Measurements from ENCODE around the gene ACIN1. TPM values are rescaled to one million over a fixed set of nuclear protein-coding genes. Genes with fewer than 3 reads are reported as not detected.

ACIN1 gene, protein sequence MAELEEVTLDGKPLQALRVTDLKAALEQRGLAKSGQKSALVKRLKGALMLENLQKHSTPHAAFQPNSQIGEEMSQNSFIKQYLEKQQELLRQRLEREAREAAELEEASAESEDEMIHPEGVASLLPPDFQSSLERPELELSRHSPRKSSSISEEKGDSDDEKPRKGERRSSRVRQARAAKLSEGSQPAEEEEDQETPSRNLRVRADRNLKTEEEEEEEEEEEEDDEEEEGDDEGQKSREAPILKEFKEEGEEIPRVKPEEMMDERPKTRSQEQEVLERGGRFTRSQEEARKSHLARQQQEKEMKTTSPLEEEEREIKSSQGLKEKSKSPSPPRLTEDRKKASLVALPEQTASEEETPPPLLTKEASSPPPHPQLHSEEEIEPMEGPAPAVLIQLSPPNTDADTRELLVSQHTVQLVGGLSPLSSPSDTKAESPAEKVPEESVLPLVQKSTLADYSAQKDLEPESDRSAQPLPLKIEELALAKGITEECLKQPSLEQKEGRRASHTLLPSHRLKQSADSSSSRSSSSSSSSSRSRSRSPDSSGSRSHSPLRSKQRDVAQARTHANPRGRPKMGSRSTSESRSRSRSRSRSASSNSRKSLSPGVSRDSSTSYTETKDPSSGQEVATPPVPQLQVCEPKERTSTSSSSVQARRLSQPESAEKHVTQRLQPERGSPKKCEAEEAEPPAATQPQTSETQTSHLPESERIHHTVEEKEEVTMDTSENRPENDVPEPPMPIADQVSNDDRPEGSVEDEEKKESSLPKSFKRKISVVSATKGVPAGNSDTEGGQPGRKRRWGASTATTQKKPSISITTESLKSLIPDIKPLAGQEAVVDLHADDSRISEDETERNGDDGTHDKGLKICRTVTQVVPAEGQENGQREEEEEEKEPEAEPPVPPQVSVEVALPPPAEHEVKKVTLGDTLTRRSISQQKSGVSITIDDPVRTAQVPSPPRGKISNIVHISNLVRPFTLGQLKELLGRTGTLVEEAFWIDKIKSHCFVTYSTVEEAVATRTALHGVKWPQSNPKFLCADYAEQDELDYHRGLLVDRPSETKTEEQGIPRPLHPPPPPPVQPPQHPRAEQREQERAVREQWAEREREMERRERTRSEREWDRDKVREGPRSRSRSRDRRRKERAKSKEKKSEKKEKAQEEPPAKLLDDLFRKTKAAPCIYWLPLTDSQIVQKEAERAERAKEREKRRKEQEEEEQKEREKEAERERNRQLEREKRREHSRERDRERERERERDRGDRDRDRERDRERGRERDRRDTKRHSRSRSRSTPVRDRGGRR
- 100 to 1,000 TPM; 128 to 150 (median 142) TPM for total RNA-seq (2021; fragmentation: NEBNext Ultra II Directional; extraction: Animal tissue kit (Norgen Biotek cat#: 25700))
- long read RNA-seq, partial matches to known transcripts: 6 of 15 reads
- long read RNA-seq, other reads (novel, unspliced or antisense): 6 of 15 reads

DNA sequence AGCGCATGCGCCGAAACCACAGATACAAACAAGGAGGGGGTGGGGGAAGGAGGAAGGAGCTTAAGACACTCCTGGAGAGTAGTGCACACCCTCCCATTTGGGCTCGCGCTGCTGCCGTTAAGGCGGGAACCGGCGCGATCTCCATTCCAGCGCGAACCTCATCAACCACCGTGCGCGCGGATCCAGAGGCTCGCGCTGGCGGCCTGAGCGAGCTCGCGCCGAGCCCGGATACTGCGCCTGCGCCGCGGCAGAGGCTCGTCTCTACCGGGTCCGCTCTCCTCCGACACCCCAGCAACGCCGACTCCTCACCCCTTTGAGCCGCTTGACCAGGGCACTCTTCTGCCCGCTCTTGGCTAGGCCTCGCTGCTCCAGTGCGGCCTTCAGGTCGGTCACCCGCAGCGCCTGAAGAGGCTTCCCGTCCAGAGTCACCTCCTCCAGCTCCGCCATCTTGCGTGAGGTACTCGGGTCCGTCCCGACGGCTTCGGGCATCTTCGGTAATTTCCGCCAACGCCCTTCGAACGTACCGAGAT lies at the start of gene ACIN1:
Gene ACIN1 (minus strand): TSS at position 471 of the 530 bp plus-strand sequence. CDS start 24 bp downstream, at position 447.
- peak; percentile 64 for DNase-seq
- H3K4me3 Mint-ChIP-seq: no peak within 1 kb of the TSS
- H3K27ac Mint-ChIP-seq: no peak within 1 kb of the TSS
- H3K9me3 Mint-ChIP-seq: no peaks in the 10 kb centered on the region
- peaks cover 24% of the 10 kb centered on the region for H3K36me3 Mint-ChIP-seq (ENCODE audit: low read depth)
- peaks cover 40% of the 10 kb centered on the region for H3K4me1 Mint-ChIP-seq (ENCODE audit: low read depth)
- TF ChIP-seq, protein P1, sequence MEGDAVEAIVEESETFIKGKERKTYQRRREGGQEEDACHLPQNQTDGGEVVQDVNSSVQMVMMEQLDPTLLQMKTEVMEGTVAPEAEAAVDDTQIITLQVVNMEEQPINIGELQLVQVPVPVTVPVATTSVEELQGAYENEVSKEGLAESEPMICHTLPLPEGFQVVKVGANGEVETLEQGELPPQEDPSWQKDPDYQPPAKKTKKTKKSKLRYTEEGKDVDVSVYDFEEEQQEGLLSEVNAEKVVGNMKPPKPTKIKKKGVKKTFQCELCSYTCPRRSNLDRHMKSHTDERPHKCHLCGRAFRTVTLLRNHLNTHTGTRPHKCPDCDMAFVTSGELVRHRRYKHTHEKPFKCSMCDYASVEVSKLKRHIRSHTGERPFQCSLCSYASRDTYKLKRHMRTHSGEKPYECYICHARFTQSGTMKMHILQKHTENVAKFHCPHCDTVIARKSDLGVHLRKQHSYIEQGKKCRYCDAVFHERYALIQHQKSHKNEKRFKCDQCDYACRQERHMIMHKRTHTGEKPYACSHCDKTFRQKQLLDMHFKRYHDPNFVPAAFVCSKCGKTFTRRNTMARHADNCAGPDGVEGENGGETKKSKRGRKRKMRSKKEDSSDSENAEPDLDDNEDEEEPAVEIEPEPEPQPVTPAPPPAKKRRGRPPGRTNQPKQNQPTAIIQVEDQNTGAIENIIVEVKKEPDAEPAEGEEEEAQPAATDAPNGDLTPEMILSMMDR (IDR thresholded peaks at IDR 0.05): no peak; the same call in 1 of the 2 replicates
- no peaks in the 10 kb centered on the region for H3K27me3 Mint-ChIP-seq (ENCODE audit: insufficient read depth)

DNA sequence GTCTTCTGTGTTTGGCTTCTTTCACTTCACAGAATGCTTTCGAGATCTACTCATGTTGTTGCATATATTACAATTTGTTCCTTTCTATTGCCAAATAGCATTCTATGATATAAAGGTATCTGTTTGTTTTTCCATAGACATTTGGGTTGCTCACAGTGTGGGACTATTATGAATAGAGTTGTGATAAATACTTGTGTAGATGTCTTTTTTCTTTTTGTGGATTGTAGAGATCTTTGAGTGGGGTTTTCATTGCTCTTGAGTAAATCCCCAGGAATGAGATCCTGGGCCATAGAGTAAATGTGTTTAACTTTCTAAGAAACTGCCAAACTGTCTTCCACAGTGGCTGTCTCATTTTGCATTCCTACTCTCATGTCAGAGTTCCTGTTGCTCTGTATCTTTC lies 49.0 kb upstream of the ACIN1 start:
- no peaks in the 10 kb centered on the region; the same call in none of the 2 replicates for H3K27me3 Mint-ChIP-seq (ENCODE audit: insufficient read depth)
- no peak overlapping the region for H3K4me3 Mint-ChIP-seq
- no peaks in the 10 kb centered on the region for H3K9me3 Mint-ChIP-seq
- DNase-seq: no peak
- H3K36me3 Mint-ChIP-seq (ENCODE audit: low read depth): peaks cover 12% of the 10 kb centered on the region
- H3K27ac Mint-ChIP-seq: no peak overlapping the region
- TF ChIP-seq, protein P1 (IDR thresholded peaks at IDR 0.05): no peak
- peaks cover 55% of the 10 kb centered on the region for H3K4me1 Mint-ChIP-seq (ENCODE audit: low read depth)

DNA sequence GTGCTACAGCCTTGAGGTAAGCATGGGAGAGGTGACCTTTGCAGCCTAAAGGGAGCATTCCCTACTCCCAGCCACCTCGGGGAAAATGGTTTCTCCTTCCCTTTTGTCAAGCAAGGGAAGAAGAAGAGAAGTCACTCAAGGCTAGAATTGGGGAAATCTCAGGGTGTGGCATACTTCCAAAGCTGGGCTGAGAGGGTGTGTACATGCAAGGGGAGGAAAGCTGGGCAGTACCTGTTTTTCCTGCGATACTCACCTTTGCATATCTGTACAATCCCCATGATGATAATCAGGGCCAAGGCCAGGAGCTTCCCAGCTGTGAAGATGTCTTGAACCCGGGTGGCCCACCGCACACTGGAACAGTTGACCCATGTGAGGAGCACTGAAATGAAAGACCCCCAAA lies 47.9 kb upstream of the ACIN1 start:
- no peaks in the 10 kb centered on the region for H3K9me3 Mint-ChIP-seq
- peaks cover 55% of the 10 kb centered on the region for H3K4me1 Mint-ChIP-seq (ENCODE audit: low read depth)
- TF ChIP-seq, protein P1 (IDR thresholded peaks at IDR 0.05): no peak
- no peak overlapping the region for H3K27ac Mint-ChIP-seq
- no peaks in the 10 kb centered on the region; the same call in none of the 2 replicates for H3K27me3 Mint-ChIP-seq (ENCODE audit: insufficient read depth)
- DNase-seq: no peak
- H3K4me3 Mint-ChIP-seq: no peak overlapping the region
- H3K36me3 Mint-ChIP-seq (ENCODE audit: low read depth): peaks cover 4% of the 10 kb centered on the region; the same call in 1 of the 2 replicates

DNA sequence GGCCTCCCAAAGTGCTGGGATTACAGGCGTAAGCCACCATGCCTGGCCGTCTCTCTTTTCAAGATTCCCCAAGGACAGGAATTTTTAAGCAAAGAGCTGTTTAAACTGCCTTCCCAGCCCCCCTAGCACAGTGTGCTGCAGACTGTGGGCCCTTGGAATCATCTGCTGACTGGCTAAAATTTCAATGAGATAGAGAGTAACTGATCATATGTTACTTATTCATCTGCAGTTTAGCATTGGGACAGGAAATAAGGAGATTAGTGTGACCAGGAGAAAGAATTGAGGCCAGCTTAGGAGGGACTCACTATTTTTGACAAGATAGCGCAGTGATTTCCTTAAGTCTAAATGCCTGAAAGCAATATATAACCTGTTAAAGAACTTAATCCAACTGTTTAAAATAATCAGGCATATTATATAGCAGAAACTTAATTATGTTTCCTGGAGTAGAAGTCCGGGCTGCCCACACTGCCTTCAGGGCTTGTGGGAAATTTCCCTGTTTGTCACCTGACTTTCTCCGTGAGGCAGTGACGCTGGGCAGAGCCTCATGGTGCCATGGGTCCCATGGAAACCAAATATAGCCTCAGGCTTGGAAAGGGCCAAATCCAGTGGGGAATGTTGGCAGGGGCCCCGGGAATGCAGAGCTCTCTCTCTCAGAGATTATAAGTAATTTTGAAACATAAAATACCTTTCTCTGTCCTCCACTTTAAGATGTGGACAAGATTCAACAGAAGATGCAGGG lies 46.9 kb upstream of the ACIN1 start:
- peaks cover 50% of the 10 kb centered on the region for H3K4me1 Mint-ChIP-seq (ENCODE audit: low read depth)
- no peaks in the 10 kb centered on the region for H3K9me3 Mint-ChIP-seq
- peak; percentile 55 for DNase-seq
- no peak overlapping the region for H3K27ac Mint-ChIP-seq
- no peaks in the 10 kb centered on the region for H3K36me3 Mint-ChIP-seq (ENCODE audit: low read depth)
- no peaks in the 10 kb centered on the region; the same call in none of the 2 replicates for H3K27me3 Mint-ChIP-seq (ENCODE audit: insufficient read depth)
- no peak overlapping the region for H3K4me3 Mint-ChIP-seq
- TF ChIP-seq, protein P1 (IDR thresholded peaks at IDR 0.05): no peak
